Fibroblast of pulmonary artery (primary cell): ENCODE results near the gene DEGS2.

Experiments used
- DNase-seq: peaks from one replicate; pipeline ENCODE4 v3.0.0-alpha.2; 2010; ENCODE audit warnings: low read depth
- H3K4me3 ChIP-seq: replicated peaks from 2 replicates; pipeline ENCODE4 v1.5.1; 2011; ENCODE audit warnings: low read depth, mild to moderate bottlenecking, control low read depth, low read length, moderate library complexity
- TF ChIP-seq, protein P1 (sequence below): IDR thresholded peaks from 2 replicates; pipeline ENCODE4 v1.5.1; 2011; ENCODE audit warnings: mild to moderate bottlenecking, control low read depth, low read length, inconsistent platforms; ENCODE audit errors: missing control alignments

Gene DEGS2

DNA sequence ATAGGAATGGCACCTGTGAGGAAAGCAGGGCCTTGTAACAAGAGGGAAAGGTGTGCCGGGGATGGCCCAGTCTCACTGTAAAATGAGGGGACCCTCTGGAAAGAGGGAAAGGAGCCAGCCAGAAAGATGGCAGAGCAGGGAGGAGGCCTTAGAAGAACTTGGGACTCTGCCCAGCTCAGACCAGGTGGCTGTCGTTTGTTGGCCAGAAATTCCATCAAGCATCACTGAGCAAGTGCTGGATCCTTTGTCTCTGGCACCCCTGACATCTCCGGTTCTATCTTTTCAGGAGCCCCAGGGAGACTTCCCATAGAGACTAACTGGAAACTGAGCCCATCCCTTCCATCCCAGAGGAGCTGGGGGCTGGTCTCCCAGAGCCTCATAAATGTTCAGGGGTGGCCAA lies 43.3 kb downstream of the DEGS2 start:
- H3K4me3 ChIP-seq: no peak overlapping the region
- DNase-seq: no peak
- TF ChIP-seq, protein P1, sequence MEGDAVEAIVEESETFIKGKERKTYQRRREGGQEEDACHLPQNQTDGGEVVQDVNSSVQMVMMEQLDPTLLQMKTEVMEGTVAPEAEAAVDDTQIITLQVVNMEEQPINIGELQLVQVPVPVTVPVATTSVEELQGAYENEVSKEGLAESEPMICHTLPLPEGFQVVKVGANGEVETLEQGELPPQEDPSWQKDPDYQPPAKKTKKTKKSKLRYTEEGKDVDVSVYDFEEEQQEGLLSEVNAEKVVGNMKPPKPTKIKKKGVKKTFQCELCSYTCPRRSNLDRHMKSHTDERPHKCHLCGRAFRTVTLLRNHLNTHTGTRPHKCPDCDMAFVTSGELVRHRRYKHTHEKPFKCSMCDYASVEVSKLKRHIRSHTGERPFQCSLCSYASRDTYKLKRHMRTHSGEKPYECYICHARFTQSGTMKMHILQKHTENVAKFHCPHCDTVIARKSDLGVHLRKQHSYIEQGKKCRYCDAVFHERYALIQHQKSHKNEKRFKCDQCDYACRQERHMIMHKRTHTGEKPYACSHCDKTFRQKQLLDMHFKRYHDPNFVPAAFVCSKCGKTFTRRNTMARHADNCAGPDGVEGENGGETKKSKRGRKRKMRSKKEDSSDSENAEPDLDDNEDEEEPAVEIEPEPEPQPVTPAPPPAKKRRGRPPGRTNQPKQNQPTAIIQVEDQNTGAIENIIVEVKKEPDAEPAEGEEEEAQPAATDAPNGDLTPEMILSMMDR: no peak

DNA sequence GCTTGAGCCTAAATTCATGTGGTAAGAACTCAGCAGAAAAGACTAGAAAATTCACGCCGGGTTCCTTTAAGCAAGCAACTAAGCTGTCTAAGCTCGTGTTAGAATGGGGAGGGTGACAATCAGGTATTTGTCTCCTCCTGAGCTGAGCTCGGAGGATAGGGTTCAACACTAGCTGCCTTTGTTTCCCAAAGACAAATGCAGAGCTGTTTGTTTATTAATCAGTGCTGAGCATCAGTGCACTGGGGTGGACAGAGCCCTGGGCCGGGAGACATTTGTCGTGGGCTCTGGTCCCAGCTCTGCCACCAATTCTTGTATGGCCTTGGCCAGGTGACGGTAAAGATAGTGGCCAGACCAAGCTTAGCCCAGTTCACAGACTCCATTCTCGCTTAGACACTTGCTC lies 43.7 kb downstream of the DEGS2 start:
- TF ChIP-seq, protein P1: no peak
- H3K4me3 ChIP-seq: no peak overlapping the region
- DNase-seq: no peak

DNA sequence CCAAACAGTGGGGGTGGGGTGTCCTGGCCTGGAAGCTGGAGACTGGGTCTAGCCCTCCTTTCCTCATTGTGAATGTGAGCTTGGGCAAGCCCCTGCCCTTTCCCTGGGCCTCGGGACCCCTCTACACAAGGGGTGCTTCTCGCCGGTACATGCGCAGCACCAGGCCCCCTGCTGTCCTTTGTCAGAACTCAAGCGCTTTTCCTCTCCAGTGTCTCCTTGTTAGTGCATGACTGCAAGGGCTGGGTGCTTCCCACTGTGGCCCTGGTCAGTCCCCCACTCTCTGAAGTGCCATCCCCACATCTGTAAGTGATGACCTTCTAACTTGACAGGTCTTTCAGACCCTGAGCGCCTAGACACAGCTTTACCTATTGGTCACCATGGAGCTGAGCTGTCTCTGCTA lies 44.2 kb downstream of the DEGS2 start:
- DNase-seq: no peak
- TF ChIP-seq, protein P1: no peak
- H3K4me3 ChIP-seq: no peak overlapping the region

DNA sequence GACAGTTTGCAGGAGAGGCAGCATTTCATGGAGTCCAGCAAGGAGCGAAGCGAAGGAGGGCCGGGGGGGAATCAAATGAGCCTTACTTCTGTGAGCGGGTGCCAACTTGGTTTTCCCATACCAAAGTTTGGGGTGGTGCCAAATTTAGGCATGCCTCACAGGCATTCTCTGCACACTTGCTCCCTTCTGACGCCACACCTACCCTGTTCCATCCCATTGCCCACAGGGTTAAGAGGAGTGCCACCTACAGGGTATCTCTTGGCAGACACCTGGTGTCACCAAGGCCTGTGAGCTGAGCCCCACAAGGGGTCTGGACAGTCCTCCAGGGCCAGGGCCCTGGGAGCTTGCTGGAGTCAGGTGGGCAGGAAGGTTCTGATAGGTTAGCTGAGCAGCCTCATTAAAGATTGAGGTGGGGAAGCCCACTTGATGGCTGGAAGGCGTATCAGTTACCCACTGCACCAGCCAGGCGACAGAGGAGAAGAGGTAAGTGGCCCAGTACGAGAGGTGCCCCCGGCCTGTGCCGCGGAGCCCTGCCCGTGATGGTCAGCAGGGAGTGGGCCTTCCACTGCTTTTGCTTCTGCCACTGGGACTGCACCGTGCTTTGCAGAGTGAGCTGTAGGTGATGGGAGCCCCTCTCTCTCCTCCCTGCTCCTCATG lies 45.2 kb downstream of the DEGS2 start:
- DNase-seq: no peak
- no peak overlapping the region for H3K4me3 ChIP-seq
- TF ChIP-seq, protein P1: no peak

DNA sequence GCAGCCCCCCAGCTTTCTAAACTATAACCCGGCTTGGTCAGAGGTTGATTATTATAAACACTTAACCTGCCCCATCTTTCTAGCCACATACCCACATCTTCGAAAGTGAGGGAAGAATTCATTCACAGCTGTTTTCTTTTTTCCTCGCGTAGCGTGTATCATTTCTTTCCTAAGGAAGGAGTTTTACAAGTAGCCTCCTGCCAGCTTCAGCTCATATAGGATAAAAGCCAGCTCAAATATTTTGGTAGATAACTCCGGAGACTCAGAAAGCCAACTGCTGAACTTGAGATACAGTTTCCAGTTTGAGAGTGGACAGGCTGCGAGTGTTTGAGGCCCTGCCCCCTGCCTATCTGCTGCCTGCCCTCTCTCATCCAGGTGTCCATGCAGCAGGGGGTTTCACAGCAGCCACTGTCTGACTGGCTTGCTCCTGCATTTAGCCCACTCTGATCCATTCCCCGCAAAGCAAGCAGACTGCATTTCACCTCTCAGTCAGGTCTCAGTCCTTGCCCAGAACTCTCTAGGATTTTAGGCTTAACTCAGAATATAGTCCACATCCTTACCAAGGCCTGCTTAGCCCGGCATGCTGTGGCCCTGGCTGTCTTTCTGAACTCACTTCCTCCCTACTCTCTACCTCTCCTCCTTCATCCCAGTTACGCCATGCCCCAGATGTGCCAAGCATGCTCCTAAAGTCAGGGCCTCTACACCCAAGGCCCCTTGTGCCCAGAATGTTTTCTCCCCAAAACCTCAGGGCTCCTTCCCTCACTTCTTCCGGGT lies 47.3 kb downstream of the DEGS2 start:
- DNase-seq: no peak
- TF ChIP-seq, protein P1: no peak
- H3K4me3 ChIP-seq: no peak overlapping the region

DNA sequence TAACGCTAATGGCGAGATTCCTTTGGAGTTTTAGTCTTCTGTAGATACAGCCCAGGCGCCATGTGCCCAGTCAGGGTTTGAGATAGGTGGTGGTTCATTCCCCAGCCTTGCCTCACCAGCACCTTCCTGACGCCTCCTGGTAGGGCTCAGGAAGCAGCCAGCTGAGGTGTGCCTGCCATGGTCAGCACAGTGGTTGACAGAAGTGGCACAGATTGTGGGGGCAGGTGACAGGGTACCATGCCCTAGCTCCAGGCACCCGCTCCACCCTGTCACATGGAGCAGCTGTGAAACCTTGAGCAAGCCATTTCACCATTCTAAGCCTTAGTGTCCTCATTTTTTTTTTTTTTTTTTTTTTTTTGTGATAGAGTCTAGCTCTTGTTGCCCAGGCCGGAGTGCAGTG lies 48.6 kb downstream of the DEGS2 start:
- DNase-seq: no peak
- no peak overlapping the region for H3K4me3 ChIP-seq
- TF ChIP-seq, protein P1: no peak

DNA sequence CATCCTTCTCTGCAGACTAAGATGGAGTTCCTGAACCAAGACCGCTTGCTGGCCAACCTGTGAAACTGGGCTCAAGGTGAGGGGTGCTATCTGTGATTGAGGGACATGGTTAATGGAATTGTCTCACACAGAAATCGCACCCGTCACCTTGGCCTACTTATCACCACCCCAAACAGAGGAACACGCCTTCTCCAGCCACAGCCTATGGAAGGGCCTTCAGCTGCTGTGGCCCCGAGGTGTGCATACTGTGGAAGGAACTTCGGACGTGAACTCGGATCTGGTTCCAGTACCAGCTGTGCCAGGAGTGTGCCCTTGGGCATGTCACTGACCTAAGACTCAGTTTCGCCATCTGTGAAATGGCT lies 49.9 kb downstream of the DEGS2 start:
- DNase-seq: no peak
- H3K4me3 ChIP-seq: no peak overlapping the region
- TF ChIP-seq, protein P1: no peak
